Right renal pelvis (tissue), 4 donors: Measurements from ENCODE around the gene SOX10. TPM values are rescaled to one million over a fixed set of nuclear protein-coding genes. Genes with fewer than 3 reads are reported as not detected.

Source experiments
- DNase-seq, 4 donors: peaks; one replicate each; pipeline ENCODE4 v3.0.0-alpha.2; 2013; ENCODE audit warnings: low read depth in 4 of 4, low spot score in 3 of 4, missing footprints in 1 of 4
- polyA plus RNA-seq, 4 donors: library from polyadenylated mRNA; unstranded; fragments of 120-200 nt; gene quantifications; one replicate each; pipeline ENCODE4 v1.2.1, GENCODE V29; 2013; ENCODE audit not compliant: insufficient read length in 4 of 4

The SOX10 gene
- polyA plus RNA-seq, 4 donors: 0.91 to 3.8 (median 1.3) TPM

- peak; percentile 64 to 78 (median 67) for DNase-seq
Observed at GRCh38 chr22:37933711-37934376, 50.5 kb downstream of the SOX10 start.

- no peak for DNase-seq
Observed at GRCh38 chr22:37932821-37933578, 51.4 kb downstream of the SOX10 start.

GRCh38 chr22:37932401-37932800 is 52.0 kb downstream of the SOX10 start:
- no peak for DNase-seq

- DNase-seq: no peak
Observed at GRCh38 chr22:37931893-37932389, 52.4 kb downstream of the SOX10 start.

- no peak for DNase-seq
Observed at GRCh38 chr22:37930952-37931440, 53.4 kb downstream of the SOX10 start.

- no peak for DNase-seq
Observed at GRCh38 chr22:37930270-37930951, 53.9 kb downstream of the SOX10 start.

GRCh38 chr22:37929390-37929789 is 55.0 kb downstream of the SOX10 start:
- DNase-seq: no peak

GRCh38 chr22:37927637-37927936 is 56.8 kb downstream of the SOX10 start:
- DNase-seq: no peak

GRCh38 chr22:37926771-37927636 is 57.4 kb downstream of the SOX10 start:
- DNase-seq: no peak

GRCh38 chr22:37926358-37926757 is 58.0 kb downstream of the SOX10 start:
- DNase-seq: no peak

- DNase-seq: no peak
Observed at GRCh38 chr22:37925767-37926166, 58.6 kb downstream of the SOX10 start.

- DNase-seq: peak in 1 of 4 donors; percentile 47
Observed at GRCh38 chr22:37925330-37925729, 59.0 kb downstream of the SOX10 start.

- no peak for DNase-seq
Observed at GRCh38 chr22:37924386-37925065, 59.8 kb downstream of the SOX10 start.

GRCh38 chr22:37923927-37924326 is 60.4 kb downstream of the SOX10 start:
- DNase-seq: no peak

Other genes starting within 250 kb of the SOX10 start
- 10 to 100 TPM; 14.0 to 18.8 (median 14.4) TPM for gene GCAT, start 176.6 kb downstream of the SOX10 start, polyA plus RNA-seq
- under 1 TPM in 1 of 4 donors, not detected in 3; 0.04 TPM for gene GALR3, start 161.2 kb downstream of the SOX10 start, polyA plus RNA-seq
- gene ANKRD54, start 140.2 kb downstream of the SOX10 start, polyA plus RNA-seq: 10 to 100 TPM; 25.5 to 30.5 (median 29.4) TPM
- 1,000 to 10,000 TPM; 1,007 to 1,114 (median 1,055) TPM for gene EIF3L, start 135.1 kb downstream of the SOX10 start, polyA plus RNA-seq
- 10 to 100 TPM; 27.4 to 29.8 (median 28.1) TPM for gene MICALL1, start 78.3 kb downstream of the SOX10 start, polyA plus RNA-seq
- 1 to 10 TPM; 6.1 to 8.0 (median 6.8) TPM for gene C22orf23, start 31.0 kb downstream of the SOX10 start, polyA plus RNA-seq
- 10 to 100 TPM; 55.4 to 82.1 (median 63.8) TPM for gene POLR2F, start 30.9 kb downstream of the SOX10 start, polyA plus RNA-seq
- 10 to 100 TPM; 27.5 to 38.8 (median 29.3) TPM for gene PICK1, start 72.8 kb upstream of the SOX10 start, polyA plus RNA-seq
- 1 to 10 TPM in 3 of 4 donors, under 1 TPM in 1; 0.72 to 1.8 (median 1.1) TPM for gene SLC16A8, start 99.6 kb upstream of the SOX10 start, polyA plus RNA-seq
- gene BAIAP2L2, start 126.1 kb upstream of the SOX10 start, polyA plus RNA-seq: 1 to 10 TPM; 5.0 to 7.5 (median 6.6) TPM
- gene PLA2G6, start 197.3 kb upstream of the SOX10 start, polyA plus RNA-seq: 10 to 100 TPM; 36.5 to 47.8 (median 39.9) TPM
- 1 to 10 TPM; 2.5 to 4.9 (median 3.1) TPM for gene MAFF, start 217.4 kb upstream of the SOX10 start, polyA plus RNA-seq